Calu3 (cell line): Measurements from ENCODE around the gene TPI1. TPM values are rescaled to one million over a fixed set of nuclear protein-coding genes. Genes with fewer than 3 reads are reported as not detected.

ENCODE experiments used
- BruUV-seq: library from RNA; stranded (reverse); fragments of 400-500 nt; replicated peaks from 2 replicates; lab custom pipeline; 2021; lab: Mats Ljungman, UMichigan
- CTCF ChIA-PET: fragments of 300-600 bp; sonication (Branson Sonifier 250); formaldehyde crosslinking; loops from one replicate; lab custom pipeline; 2022; ENCODE audit warnings: antibody characterized with exemption; lab: Charles Lee
- DNase-seq: peaks from one replicate; pipeline ENCODE4 v3.0.0; 2022
- H3K27ac Mint-ChIP-seq: one replicate; pipeline ENCODE4 v1.8.0; 2022; ENCODE audit warnings: mixed read lengths; ENCODE audit not compliant: unreplicated experiment
- H3K27me3 Mint-ChIP-seq: one replicate; pipeline ENCODE4 v1.8.0; 2022; ENCODE audit warnings: mixed read lengths; ENCODE audit not compliant: unreplicated experiment
- H3K36me3 Mint-ChIP-seq: one replicate; pipeline ENCODE4 v1.8.0; 2022; ENCODE audit warnings: mild to moderate bottlenecking, moderate library complexity, mixed read lengths; ENCODE audit not compliant: insufficient read depth, unreplicated experiment
- H3K4me1 Mint-ChIP-seq: one replicate; pipeline ENCODE4 v1.8.0; 2022; ENCODE audit warnings: mild to moderate bottlenecking, low read depth, mixed read lengths; ENCODE audit not compliant: unreplicated experiment
- H3K4me3 Mint-ChIP-seq: one replicate; pipeline ENCODE4 v1.8.0; 2022; ENCODE audit warnings: mild to moderate bottlenecking, low read depth, moderate library complexity, mixed read lengths; ENCODE audit not compliant: unreplicated experiment
- H3K9me3 Mint-ChIP-seq: one replicate; pipeline ENCODE4 v1.8.0; 2022; ENCODE audit warnings: low read depth, mixed read lengths; ENCODE audit not compliant: unreplicated experiment
- CTCF ChIP-seq: fragments of 200-600 bp; IDR thresholded peaks from one replicate; pipeline ENCODE4 v1.8.0; 2022; ENCODE audit warnings: antibody characterized with exemption; ENCODE audit not compliant: unreplicated experiment
- intact Hi-C: fragments of 100-400 bp; cut with micrococcal nuclease; formaldehyde crosslinking; loops from one replicate; pipeline ENCODE4 v1.10.0; 2022; ENCODE audit not compliant: unreplicated experiment
- total RNA-seq: library from RNA; stranded (reverse); gene quantifications from 2 replicates; pipeline ENCODE4 v1.2.3, GENCODE V29; 2022

The TPI1 gene
- total RNA-seq, 1 experiment from 2014 or later: 608 TPM

GRCh38 chr12:6825398-6826124 lies 41.8 kb upstream of the TPI1 start:
- no TSS peak for BruUV-seq

GRCh38 chr12:6826125-6826733 lies 41.1 kb upstream of the TPI1 start:
- peaks cover 16% of the 10 kb centered on the region for H3K4me1 Mint-ChIP-seq
- peaks cover 16% of the 10 kb centered on the region for H3K36me3 Mint-ChIP-seq
- DNase-seq: no peak
- no peak overlapping the region for H3K27ac Mint-ChIP-seq
- no peak for TF ChIP-seq CTCF
- no peaks in the 10 kb centered on the region for H3K9me3 Mint-ChIP-seq
- H3K4me3 Mint-ChIP-seq: no peak overlapping the region
- peaks cover 100% of the 10 kb centered on the region for H3K27me3 Mint-ChIP-seq
- no TSS peak for BruUV-seq
- intact Hi-C loops: loop anchor here (5.0 to 10.0 kb wide), 2 partner anchors 211 to 274 kb away; no protein-coding TSS in a partner anchor
- CTCF ChIA-PET: interaction anchor here (1.6 to 1.8 kb wide), 2 partner anchors 8 to 73 kb away, joined by 4 to 7 read pairs; partner anchors contain the start of gene MLF2

More at GRCh38 chr12:6825398-6826124, 41.8 kb upstream of the TPI1 start:
- Mint-ChIP-seq H3K9me3 (no peaks in the 10 kb centered on the region), H3K27me3 (peaks cover 100% of the 10 kb centered on the region), H3K27ac (no peak overlapping the region), H3K4me3 (no peak overlapping the region), H3K4me1 (peaks cover 16% of the 10 kb centered on the region), H3K36me3 (peaks cover 16% of the 10 kb centered on the region)
- intact Hi-C loops: loop anchor here (1.0 to 10.0 kb wide), 3 partner anchors 90 to 273 kb away; no protein-coding TSS in a partner anchor
- CTCF ChIA-PET: interaction anchor here (1.0 to 1.8 kb wide), 3 partner anchors 9 to 72 kb away, joined by 4 to 7 read pairs (median 4); partner anchors contain the start of gene MLF2
- DNase-seq: peak; percentile 87
- peak; percentile 80 for TF ChIP-seq CTCF

- CTCF ChIA-PET: interaction anchor here (1.0 kb wide), 1 partner anchor 74 kb away, joined by 4 read pairs; the partner anchor contains the start of gene MLF2
- peak overlapping the region; percentile 75 for H3K4me3 Mint-ChIP-seq
- H3K36me3 Mint-ChIP-seq: peaks cover 16% of the 10 kb centered on the region
- no TSS peak for BruUV-seq
- peaks cover 100% of the 10 kb centered on the region for H3K27me3 Mint-ChIP-seq
- no peaks in the 10 kb centered on the region for H3K9me3 Mint-ChIP-seq
- DNase-seq: no peak
- H3K4me1 Mint-ChIP-seq: peaks cover 16% of the 10 kb centered on the region
- peak overlapping the region; percentile 25 for H3K27ac Mint-ChIP-seq
- intact Hi-C loops: loop anchor here (5.0 to 10.0 kb wide), 2 partner anchors 212 to 275 kb away; no protein-coding TSS in a partner anchor
- TF ChIP-seq CTCF: no peak
These were observed 40.4 kb upstream of the TPI1 start for GRCh38 chr12:6826734-6827436.

GRCh38 chr12:6827437-6827911 lies 39.9 kb upstream of the TPI1 start:
- Mint-ChIP-seq H3K4me1 (peaks cover 16% of the 10 kb centered on the region), H3K27ac (peak overlapping the region; percentile 25), H3K27me3 (peaks cover 100% of the 10 kb centered on the region), H3K9me3 (no peaks in the 10 kb centered on the region), H3K4me3 (peak overlapping the region; percentile 75), H3K36me3 (peaks cover 16% of the 10 kb centered on the region)
- TF ChIP-seq CTCF: no peak
- no TSS peak for BruUV-seq
- intact Hi-C loops: loop anchor here (5.0 to 10.0 kb wide), 2 partner anchors 213 to 275 kb away; no protein-coding TSS in a partner anchor
- CTCF ChIA-PET: interaction anchor here (1.0 kb wide), 1 partner anchor 74 kb away, joined by 4 read pairs; the partner anchor contains the start of gene MLF2
- DNase-seq: peak; percentile 62
